ENCODE data around the gene CYP2C18. TPM values are rescaled to one million over a fixed set of nuclear protein-coding genes. Genes with fewer than 3 reads are reported as not detected.

CYP2C18 gene
- total RNA-seq, 1 experiment from 2014 or later, result not detected

DNA sequence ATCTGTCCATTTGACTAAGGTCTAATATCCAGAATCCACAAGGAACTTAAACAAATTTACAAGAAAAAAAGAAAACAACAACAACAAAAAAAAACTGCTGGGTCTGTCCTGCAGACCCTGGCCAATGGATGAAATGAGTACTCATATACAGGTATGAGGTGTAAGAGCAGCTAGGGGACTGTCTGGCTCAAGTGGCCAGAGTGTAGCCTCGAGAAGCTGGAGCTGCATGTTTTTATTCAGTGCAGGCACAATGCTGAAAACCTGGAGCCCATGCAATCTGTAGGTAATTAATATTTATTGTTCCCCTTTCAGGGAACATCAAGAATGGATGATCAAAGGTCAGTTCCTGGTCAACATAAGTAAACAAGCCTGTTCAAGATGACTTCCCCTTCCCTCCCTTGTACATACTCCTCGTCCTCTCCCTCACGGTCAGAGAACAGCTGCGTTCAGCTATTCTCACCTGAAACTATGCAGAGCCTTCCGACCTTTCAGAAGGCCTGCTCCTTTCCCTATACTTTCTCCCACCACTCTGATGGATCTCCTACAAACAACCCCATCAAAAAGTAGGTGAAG is 94.4 kb downstream of the CYP2C18 start:
- Histone ChIP-seq H3K27me3 (replicated peaks) (no peaks in the 10 kb centered on the region), H3K9me3 (replicated peaks) (no peaks in the 10 kb centered on the region), H3K4me3 (no peak overlapping the region), H3K4me1 (replicated peaks) (no peaks in the 10 kb centered on the region), H3K27ac (no peak overlapping the region), H3K36me3 (no peaks in the 10 kb centered on the region)
- DNase-seq (ENCODE audit: low read depth in 1 of 2, low spot score in 2 of 2), result no peak

DNA sequence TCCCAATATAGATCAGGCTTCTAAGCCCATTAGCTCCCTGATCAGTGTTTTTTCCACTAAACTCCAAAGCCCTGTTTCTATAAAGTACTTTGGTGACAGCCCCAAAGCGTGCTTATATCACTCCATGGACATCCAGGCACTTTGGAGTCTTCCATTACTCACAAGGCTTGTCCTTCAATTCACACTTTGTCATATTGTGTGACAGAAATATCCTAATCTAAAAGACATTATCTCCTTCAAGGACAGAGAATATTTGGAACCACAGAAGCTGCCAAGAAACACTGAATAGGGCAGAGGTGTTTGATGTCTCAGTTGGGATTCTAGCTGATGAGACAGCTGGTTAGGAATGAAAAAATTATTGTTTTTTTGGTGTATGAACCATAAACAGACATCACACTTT is 97.3 kb downstream of the CYP2C18 start:
- Histone ChIP-seq H3K27me3 (replicated peaks) (no peaks in the 10 kb centered on the region), H3K36me3 (no peaks in the 10 kb centered on the region), H3K9me3 (replicated peaks) (no peaks in the 10 kb centered on the region), H3K4me3 (no peak overlapping the region), H3K4me1 (replicated peaks) (peaks cover 14% of the 10 kb centered on the region), H3K27ac (no peak overlapping the region)
- no peak for DNase-seq (ENCODE audit: low read depth in 1 of 2, low spot score in 2 of 2)

DNA sequence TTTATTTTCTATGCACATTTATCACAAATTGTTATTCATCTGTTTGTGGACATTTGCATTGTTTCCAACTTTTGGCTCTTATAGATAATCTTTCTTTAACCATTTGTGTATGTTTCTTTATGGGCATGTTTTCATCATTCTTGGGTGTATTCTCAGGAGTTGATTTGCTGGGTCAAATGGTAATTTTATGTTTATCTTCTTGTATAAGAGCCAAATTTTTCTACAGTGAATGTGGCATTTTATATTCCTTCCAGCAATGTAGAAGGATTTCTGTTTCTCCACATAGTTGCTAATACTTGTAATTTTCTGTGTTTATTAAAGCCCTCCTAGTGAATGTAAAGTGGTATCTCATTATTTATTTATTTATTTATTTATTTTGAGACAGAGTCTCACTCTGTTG is 100.7 kb downstream of the CYP2C18 start:
- DNase-seq (ENCODE audit: low read depth in 1 of 2, low spot score in 2 of 2), result peak in 1 of 2 experiments; percentile 30
- Histone ChIP-seq H3K36me3 (no peaks in the 10 kb centered on the region), H3K27me3 (replicated peaks) (no peaks in the 10 kb centered on the region), H3K4me3 (no peak overlapping the region), H3K9me3 (replicated peaks) (no peaks in the 10 kb centered on the region), H3K4me1 (replicated peaks) (peaks cover 16% of the 10 kb centered on the region), H3K27ac (no peak overlapping the region)

DNA sequence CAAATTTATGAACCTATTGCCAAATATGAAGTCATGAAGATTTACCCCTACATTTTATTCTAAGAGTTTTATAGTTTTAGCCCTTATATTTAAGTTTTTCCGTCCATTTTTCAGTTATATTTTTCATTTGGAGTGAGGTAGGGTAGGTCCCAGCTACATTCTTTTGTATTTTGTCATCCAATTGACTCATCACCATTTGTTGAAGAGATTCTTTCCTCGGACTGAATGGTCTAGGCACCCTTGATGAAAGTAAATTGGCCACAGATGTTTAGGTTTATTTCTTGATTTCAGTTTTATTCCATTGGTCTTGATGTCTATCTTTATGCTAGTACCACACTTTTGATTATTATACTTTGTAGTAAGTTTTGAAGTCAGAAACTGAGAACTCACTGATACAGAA is 101.7 kb downstream of the CYP2C18 start:
- Histone ChIP-seq H3K4me1 (replicated peaks) (peaks cover 16% of the 10 kb centered on the region), H3K4me3 (no peak overlapping the region), H3K36me3 (no peaks in the 10 kb centered on the region), H3K9me3 (replicated peaks) (no peaks in the 10 kb centered on the region), H3K27me3 (replicated peaks) (no peaks in the 10 kb centered on the region), H3K27ac (peak overlapping the region; percentile 66)
- peak in 1 of 2 experiments; percentile 53 for DNase-seq (ENCODE audit: low read depth in 1 of 2, low spot score in 2 of 2)

Other genes starting within 250 kb of the CYP2C18 start
- 150 and 162 TPM in 2 replicates for gene HELLS, start 137.9 kb upstream of the CYP2C18 start, total RNA-seq (2014; rRNA removed; shearing (Covaris generic))
- gene CYP2C19, start 79.0 kb downstream of the CYP2C18 start, total RNA-seq (2014; rRNA removed; shearing (Covaris generic)), result not detected in 2 replicates

Data from SJSA1 (cell line).